DOHH2 (cell line): Measurements from ENCODE around the gene TMOD2.

Source experiments
- H3F3A ChIP-seq: fragments of 200-600 bp; sonication (generic), shearing (Covaris generic); 2 replicates; pipeline ENCODE4 v1.6.0; 2016; ENCODE audit warnings: antibody characterized with exemption, mild to moderate bottlenecking; ENCODE audit not compliant: control insufficient read depth, insufficient read depth
- H3K27ac ChIP-seq: fragments of 200-600 bp; sonication (generic); 2 replicates; pipeline ENCODE4 v1.5.1; 2014; ENCODE audit warnings: low read depth, mild to moderate bottlenecking, low read length, moderate library complexity
- H3K27me3 ChIP-seq: fragments of 200-600 bp; sonication (generic); 2 replicates; pipeline ENCODE4 v1.6.1; 2014; ENCODE audit warnings: mild to moderate bottlenecking, low read length, mixed read lengths; ENCODE audit not compliant: control insufficient read depth
- H3K36me3 ChIP-seq: fragments of 200-600 bp; sonication (generic); 2 replicates; pipeline ENCODE4 v1.6.1; 2014; ENCODE audit warnings: mild to moderate bottlenecking, low read length, moderate library complexity, mixed read lengths; ENCODE audit not compliant: control insufficient read depth
- H3K4me1 ChIP-seq: fragments of 200-600 bp; sonication (generic); 2 replicates; pipeline ENCODE4 v1.6.1; 2014; ENCODE audit warnings: mild to moderate bottlenecking, low read length, mixed read lengths; ENCODE audit not compliant: control insufficient read depth
- H3K4me2 ChIP-seq: fragments of 200-600 bp; sonication (generic); 2 replicates; pipeline ENCODE4 v1.6.0; 2014; ENCODE audit warnings: mild to moderate bottlenecking, low read length, moderate library complexity
- H3K4me3 ChIP-seq: fragments of 200-600 bp; sonication (generic); 2 replicates; pipeline ENCODE4 v1.5.1; 2014; ENCODE audit warnings: mild to moderate bottlenecking, low read length, mixed read lengths
- H3K79me2 ChIP-seq: fragments of 200-600 bp; sonication (generic); 2 replicates; pipeline ENCODE4 v1.6.1; 2014; ENCODE audit warnings: mild to moderate bottlenecking, low read length, mixed read lengths; ENCODE audit not compliant: control insufficient read depth
- H3K9me2 ChIP-seq: fragments of 200-600 bp; sonication (generic); replicated peaks from 2 replicates; pipeline ENCODE4 v1.6.1; 2014; ENCODE audit warnings: mild to moderate bottlenecking, low read length, mixed read lengths; ENCODE audit not compliant: control insufficient read depth
- H3K9me3 ChIP-seq: fragments of 200-600 bp; sonication (generic); 2 replicates; pipeline ENCODE4 v1.6.1; 2014; ENCODE audit warnings: antibody characterized with exemption, low read length, mixed read lengths; ENCODE audit not compliant: control insufficient read depth, insufficient read depth
- H4K20me1 ChIP-seq: fragments of 200-600 bp; sonication (generic); 2 replicates; pipeline ENCODE4 v1.6.0; 2014; ENCODE audit warnings: low read depth, mild to moderate bottlenecking, antibody characterized with exemption, low read length, moderate library complexity; ENCODE audit not compliant: control insufficient read depth, insufficient read depth
- CTCF ChIP-seq: fragments of 200-600 bp; sonication (generic); IDR thresholded peaks from one replicate; pipeline ENCODE4 v1.5.1; 2014; ENCODE audit warnings: antibody characterized with exemption, mild to moderate bottlenecking, low read depth, low read length; ENCODE audit not compliant: poor library complexity, severe bottlenecking
- EZH2phosphoT487 ChIP-seq: fragments of 200-600 bp; sonication (generic); IDR thresholded peaks from 2 replicates; pipeline ENCODE4 v1.6.1; 2017; ENCODE audit warnings: borderline replicate concordance, mild to moderate bottlenecking, antibody characterized with exemption, low read length, moderate library complexity, mixed read lengths

TMOD2 gene

DNA sequence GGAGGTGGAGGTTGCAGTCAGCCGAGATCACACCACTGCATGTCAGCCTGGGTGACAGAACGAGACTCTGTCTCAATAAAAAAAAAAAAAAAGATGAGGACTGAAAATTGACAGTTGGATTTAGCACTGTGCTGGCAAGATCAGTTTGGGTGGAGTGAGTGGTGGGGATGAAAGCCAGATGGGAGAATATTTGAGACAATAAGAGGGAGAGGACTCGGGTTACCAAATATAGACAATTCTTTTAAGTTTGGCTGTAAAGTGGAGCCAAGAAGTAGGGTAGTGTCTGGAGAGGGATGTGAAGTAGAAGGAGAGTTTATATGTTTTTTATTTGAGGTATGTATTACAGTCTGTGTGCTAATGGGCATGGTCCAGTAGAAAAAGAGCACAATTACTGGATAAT lies 98.5 kb downstream of the TMOD2 start:
- no peaks in the 10 kb centered on the region for H3F3A ChIP-seq
- no peak overlapping the region for H3K27ac ChIP-seq
- no peaks in the 10 kb centered on the region for H3K36me3 ChIP-seq
- H3K4me2 ChIP-seq, result no peak overlapping the region
- H3K9me2 ChIP-seq, result no peaks in the 10 kb centered on the region
- no peaks in the 10 kb centered on the region for H3K27me3 ChIP-seq
- H3K4me3 ChIP-seq, result no peak overlapping the region
- H3K9me3 ChIP-seq, result no peaks in the 10 kb centered on the region
- H3K79me2 ChIP-seq, result peaks cover 87% of the 10 kb centered on the region
- H3K4me1 ChIP-seq, result peaks cover 6% of the 10 kb centered on the region
- TF ChIP-seq CTCF (no peak), EZH2phosphoT487 (no peak)
- H4K20me1 ChIP-seq, result peaks cover under 1% of the 10 kb centered on the region; the same call in 1 of the 2 replicates

- Histone ChIP-seq H3K27me3 (no peaks in the 10 kb centered on the region), H3K4me2 (no peak overlapping the region), H3K4me3 (no peak overlapping the region), H3K9me2 (no peaks in the 10 kb centered on the region), H3K27ac (no peak overlapping the region), H3K79me2 (peaks cover 57% of the 10 kb centered on the region), H3K4me1 (no peaks in the 10 kb centered on the region), H4K20me1 (no peaks in the 10 kb centered on the region), H3K9me3 (no peaks in the 10 kb centered on the region), H3K36me3 (no peaks in the 10 kb centered on the region), H3F3A (no peaks in the 10 kb centered on the region)
- TF ChIP-seq EZH2phosphoT487 (no peak), CTCF (no peak)
These were observed 102.6 kb downstream of the TMOD2 start for GRCh38 chr15:51853998-51854397.

DNA sequence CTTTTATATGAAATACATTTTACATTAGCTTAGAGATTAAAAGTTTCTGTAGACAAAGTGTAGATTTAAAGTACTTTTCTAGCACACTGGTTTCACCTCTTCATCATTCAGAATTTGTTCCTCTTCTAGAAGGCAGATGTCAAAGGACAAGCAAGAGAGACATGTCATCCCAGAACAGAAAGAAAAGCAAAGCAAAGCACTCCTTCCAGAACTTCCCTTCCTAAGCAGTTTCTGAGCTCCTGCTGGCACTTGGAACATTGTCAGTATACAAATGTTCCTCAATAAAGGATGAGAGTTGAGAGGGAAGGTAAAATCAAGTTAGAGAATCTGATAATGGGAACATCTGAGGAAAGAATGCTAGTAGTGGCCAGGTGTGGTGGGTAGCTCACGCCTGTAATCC lies 104.2 kb downstream of the TMOD2 start:
- Histone ChIP-seq H3F3A (no peaks in the 10 kb centered on the region), H3K79me2 (peaks cover 53% of the 10 kb centered on the region), H3K9me3 (no peaks in the 10 kb centered on the region), H3K9me2 (no peaks in the 10 kb centered on the region), H3K36me3 (no peaks in the 10 kb centered on the region), H3K4me2 (no peak overlapping the region), H3K4me3 (no peak overlapping the region), H3K27me3 (no peaks in the 10 kb centered on the region), H3K4me1 (no peaks in the 10 kb centered on the region), H3K27ac (no peak overlapping the region), H4K20me1 (no peaks in the 10 kb centered on the region)
- TF ChIP-seq CTCF (no peak), EZH2phosphoT487 (no peak)
